Right renal cortex interstitium (tissue), 3 donors: ENCODE results near the gene NDUFAF8. TPM values are rescaled to one million over a fixed set of nuclear protein-coding genes. Genes with fewer than 3 reads are reported as not detected.

Experiments
- DNase-seq, 3 donors: peaks; one replicate each; pipeline ENCODE4 v3.0.0-alpha.2; 2013; ENCODE audit warnings: low read depth in 3 of 3, low spot score in 2 of 3
- polyA plus RNA-seq, 3 donors: library from polyadenylated mRNA; unstranded; fragments of 120-200 nt; gene quantifications; one replicate each; pipeline ENCODE4 v1.2.1, GENCODE V29; 2013; ENCODE audit not compliant: insufficient read length in 3 of 3

Gene NDUFAF8
- polyA plus RNA-seq, 3 donors, result 41.1 to 59.0 (median 53.6) TPM

- DNase-seq, result no peak
These were observed 11.4 kb downstream of the NDUFAF8 start for GRCh38 chr17:81250286-81251093.

DNA sequence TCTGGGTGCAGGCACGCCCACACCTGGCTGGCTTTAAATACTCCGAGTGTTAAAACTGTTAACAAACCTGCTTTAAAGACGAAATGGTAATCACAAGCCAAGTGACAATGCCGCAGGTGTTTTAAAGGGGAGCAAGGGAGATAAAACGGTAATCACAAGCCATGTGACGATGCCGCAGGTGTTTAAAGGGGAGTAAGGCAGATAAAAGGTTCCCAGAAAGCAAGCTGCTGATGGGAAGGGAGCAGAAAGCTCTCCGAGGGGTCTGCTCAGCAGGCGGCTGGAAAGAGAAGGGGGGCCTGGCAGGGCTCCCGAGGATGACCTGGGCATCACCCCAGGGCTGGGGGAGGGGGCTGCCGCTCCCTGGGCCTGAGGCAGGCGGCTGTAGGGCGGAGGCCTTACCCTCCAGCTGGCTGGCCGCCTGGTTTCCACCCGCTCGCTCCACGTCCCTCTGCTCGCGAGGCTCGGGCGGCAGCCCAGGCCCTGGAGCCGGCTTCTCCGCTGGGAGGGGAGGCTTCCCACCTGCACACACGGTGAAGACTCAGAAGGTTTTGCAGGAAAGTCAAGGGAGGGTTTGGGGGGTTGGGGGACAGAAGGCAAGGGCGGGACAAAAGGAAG is 12.1 kb downstream of the NDUFAF8 start:
- DNase-seq, result no peak

- no peak for DNase-seq
These were observed 12.7 kb downstream of the NDUFAF8 start for GRCh38 chr17:81251709-81252301.

- DNase-seq, result no peak
These were observed 13.3 kb downstream of the NDUFAF8 start for GRCh38 chr17:81252326-81252986.

GRCh38 chr17:81252987-81253329 is 13.8 kb downstream of the NDUFAF8 start:
- DNase-seq, result no peak

DNA sequence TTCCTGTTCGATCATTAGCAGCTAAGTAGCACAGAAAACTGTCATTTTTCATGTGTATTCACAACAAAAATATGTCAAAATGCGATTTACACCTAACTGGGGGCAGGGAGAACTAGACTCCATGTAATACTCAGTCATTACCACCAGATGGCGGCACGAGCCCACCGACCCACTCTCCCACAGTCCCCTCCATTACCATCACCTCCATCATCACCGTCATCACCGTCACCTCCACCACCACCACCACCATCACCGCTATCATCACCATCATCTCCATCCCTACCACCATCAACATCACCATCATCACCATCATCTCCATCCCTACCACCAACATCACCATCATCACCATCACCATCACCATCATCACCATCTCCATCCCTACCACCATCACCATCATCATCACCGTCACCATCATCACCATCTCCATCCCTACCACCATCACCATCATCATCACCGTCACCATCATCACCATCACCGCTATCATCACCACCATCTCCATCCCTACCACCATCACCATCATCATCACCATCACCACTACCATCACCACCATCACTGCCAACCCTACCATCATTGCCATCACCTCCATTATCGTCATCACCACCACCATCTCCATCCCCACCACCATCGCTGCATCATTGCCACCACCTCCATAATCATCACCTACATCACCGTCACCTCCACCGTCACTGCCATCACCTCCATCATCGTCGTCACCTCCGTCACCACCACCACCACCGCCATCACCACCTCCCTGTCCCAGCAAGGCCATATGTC is 14.4 kb downstream of the NDUFAF8 start:
- no peak for DNase-seq

GRCh38 chr17:81254955-81255717 is 16.0 kb downstream of the NDUFAF8 start:
- peak in 1 of 3 donors; percentile 59 for DNase-seq

DNA sequence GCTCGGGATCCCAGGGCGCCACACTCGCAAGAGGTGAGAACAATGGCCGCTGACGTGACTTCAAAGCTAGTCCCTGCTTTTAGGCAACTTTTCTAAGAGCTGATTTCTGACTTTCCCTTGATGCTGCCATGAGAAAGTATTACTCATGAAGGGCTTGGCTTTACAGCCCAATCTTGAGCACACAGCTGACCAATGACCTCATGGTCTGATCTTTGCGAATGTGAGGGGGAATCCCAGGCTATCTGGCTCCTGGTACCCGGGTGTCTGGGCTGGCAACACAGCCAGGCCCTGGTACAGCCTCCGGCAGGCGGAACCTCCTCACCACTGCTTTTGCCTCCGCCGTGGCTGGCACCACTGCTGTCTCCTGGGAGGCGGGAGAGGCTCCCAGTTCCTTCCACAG is 17.5 kb downstream of the NDUFAF8 start:
- DNase-seq, result no peak

DNA sequence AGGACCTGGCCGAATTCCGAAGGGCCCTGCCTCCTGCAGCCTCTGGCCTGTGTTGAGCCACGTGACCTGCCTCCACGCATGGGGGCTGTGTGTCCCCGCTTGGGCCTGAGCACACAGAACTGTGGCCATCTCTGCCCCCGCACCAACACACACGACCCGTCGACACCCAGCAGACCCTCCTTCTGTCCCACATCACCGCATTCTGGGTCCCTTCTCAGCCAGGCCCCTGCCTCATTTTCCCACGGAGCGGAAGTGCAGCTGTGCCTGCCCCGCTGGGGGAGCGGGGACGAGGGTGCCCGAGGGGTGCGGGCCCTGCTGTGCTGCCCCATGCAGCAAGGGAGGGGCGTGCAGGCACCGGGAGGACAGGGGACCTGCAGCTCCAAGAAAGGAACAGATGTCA is 18.4 kb downstream of the NDUFAF8 start:
- no peak for DNase-seq

- DNase-seq, result no peak
These were observed 19.2 kb downstream of the NDUFAF8 start for GRCh38 chr17:81258292-81258691.

DNA sequence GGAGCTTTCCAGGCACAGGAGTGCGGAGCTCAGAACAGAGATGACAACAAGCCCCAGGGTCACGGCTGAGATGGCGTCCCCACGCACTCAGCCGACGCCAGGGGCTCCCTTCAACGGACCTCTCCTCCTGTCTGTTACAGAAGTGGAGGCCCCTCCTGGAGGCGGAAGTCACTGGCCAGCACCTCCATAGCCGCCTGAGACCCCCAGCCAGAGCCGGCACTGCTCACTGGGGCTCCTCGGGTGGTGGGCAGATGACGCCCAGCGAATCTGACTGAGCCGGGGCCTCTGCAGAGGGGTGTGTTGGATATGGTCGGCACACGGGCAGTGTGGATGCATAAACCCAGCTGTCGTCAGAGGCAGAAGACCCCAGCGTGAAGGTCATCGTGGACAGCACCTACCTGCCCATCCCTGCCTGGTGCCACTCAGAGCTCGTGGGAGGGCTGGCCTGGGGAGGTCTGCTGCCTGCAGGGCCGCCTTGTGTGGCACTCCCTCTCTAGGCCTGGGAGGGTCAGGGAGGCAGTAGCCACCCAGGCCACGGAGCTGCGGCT is 20.0 kb downstream of the NDUFAF8 start:
- DNase-seq, result no peak

DNA sequence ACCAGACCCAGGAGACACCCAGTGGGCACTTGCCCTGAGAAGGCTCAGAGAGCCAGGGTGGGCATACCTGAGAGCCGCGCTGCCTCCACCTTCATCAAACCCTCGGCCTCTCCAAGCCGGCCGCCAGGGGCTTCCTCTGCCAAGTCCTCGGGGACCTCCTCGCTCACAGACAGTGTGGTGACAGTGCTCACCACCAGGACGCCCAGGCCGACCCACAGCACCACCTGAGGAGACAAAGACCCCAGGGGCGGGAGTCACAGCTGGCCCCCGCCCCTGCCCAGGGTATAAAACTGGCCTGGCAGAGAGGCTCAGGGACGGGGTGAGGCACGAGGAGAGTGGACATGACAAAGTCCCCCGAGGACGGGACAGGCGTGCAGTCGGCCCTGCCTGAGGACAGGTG is 21.1 kb downstream of the NDUFAF8 start:
- DNase-seq, result no peak

- DNase-seq, result no peak
These were observed 21.5 kb downstream of the NDUFAF8 start for GRCh38 chr17:81260641-81261040.

DNA sequence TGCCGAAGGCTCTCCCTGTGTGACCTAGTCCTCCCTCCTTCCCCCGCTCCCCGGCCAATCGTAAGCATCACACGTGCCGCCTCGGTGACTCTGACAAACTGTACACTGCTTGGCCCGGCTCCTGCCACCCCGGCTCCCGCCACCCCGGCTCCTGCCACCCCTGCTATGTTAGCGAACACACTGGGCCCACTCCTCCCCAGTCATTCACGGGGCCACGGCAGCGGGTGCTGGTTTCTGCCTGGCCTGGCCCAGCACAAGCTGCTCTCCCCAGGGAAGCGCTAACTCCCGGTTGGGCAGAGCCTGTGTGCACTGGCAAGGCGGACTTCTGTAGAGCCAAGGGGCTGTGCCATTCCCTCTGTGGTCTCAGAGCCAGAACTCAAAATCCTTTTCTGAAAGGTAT is 22.0 kb downstream of the NDUFAF8 start:
- no peak for DNase-seq

- no peak for DNase-seq
These were observed 22.6 kb downstream of the NDUFAF8 start for GRCh38 chr17:81261582-81262336.

GRCh38 chr17:81263371-81264181 is 24.5 kb downstream of the NDUFAF8 start:
- no peak for DNase-seq

DNA sequence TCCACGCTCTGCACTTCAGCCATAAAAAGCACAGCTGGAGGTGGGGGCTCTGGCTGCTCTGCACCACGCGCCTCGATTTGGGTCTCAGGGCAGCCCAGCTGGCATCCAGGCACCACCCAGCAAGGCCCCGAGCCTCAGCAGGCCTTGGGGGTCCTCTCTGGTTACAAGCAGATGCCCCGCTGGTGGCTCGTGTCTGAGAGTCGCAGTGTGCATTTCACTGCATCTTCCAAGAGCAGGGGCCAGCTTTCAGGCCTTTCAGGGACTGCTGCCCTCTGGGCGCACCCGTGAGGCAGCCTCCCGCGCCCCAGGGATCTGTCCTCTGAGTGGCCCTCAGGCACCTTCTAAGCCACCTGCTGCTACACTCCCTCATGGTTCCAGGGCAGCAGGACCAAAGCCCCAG is 25.5 kb downstream of the NDUFAF8 start:
- DNase-seq, result no peak

DNA sequence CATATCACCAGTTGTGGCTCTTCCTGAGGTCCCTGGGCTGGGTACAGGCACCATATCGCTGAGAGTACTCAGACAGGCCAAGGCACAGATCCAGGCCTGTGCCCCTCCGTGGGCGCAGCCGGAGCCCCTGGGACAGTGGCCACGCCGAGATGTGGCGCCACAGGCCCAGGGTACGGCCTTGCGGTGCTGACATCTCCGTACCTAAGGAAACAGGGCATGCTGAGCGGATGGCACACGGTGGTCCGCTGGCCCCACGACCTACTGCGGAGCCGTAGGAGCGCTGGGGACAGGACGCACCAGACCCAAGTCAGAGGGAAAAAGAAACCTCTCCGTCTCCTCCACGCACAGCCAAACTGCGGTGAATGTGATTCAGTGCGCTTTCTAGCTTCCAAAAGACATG is 26.5 kb downstream of the NDUFAF8 start:
- no peak for DNase-seq
